GM19372 (cell line): ENCODE results near the gene FGF14.
"Not testable (repeated sequence)": the region's sequence is repeated elsewhere in the genome, so short reads cannot be mapped to it uniquely, and the experiment has no call there.

ENCODE experiments used
- ATAC-seq: cut with Tn5 transposase; IDR thresholded peaks from one replicate; pipeline ENCODE4 v1.9.1; 2021; ENCODE audit warnings: mild to moderate bottlenecking, low read depth, moderate library complexity; ENCODE audit not compliant: unreplicated experiment

The FGF14 gene

GRCh38 chr13:101898676-101899075 is 503.2 kb downstream of the FGF14 start:
- no peak for ATAC-seq

- ATAC-seq: no peak
Observed at GRCh38 chr13:101896541-101896940, 505.3 kb downstream of the FGF14 start.

- ATAC-seq: no peak
Observed at GRCh38 chr13:101893021-101893420, 508.8 kb downstream of the FGF14 start.

- ATAC-seq: no peak
Observed at GRCh38 chr13:101892296-101892695, 509.6 kb downstream of the FGF14 start.

- ATAC-seq: no peak
Observed at GRCh38 chr13:101881593-101881992, 520.3 kb downstream of the FGF14 start.

- ATAC-seq: peak; percentile 49
Observed at GRCh38 chr13:101880581-101880980, 521.3 kb downstream of the FGF14 start.

GRCh38 chr13:101876951-101877350 is 524.9 kb downstream of the FGF14 start:
- no peak for ATAC-seq

- no peak for ATAC-seq
Observed at GRCh38 chr13:101875717-101876393, 526.0 kb downstream of the FGF14 start.

- no peak for ATAC-seq
Observed at GRCh38 chr13:101875091-101875490, 526.8 kb downstream of the FGF14 start.

- ATAC-seq: peak; percentile 94
Observed at GRCh38 chr13:101869553-101869952, 532.3 kb downstream of the FGF14 start.

- ATAC-seq: peak; percentile 8
Observed at GRCh38 chr13:101868585-101869469, 533.0 kb downstream of the FGF14 start.

- no peak for ATAC-seq
Observed at GRCh38 chr13:101866889-101867581, 534.8 kb downstream of the FGF14 start.

- ATAC-seq: no peak
Observed at GRCh38 chr13:101858860-101859259, 543.0 kb downstream of the FGF14 start.

- ATAC-seq: no peak
Observed at GRCh38 chr13:101846701-101847100, 555.1 kb downstream of the FGF14 start.

- ATAC-seq: no peak
Observed at GRCh38 chr13:101846249-101846648, 555.6 kb downstream of the FGF14 start.

GRCh38 chr13:101845245-101846020 is 556.4 kb downstream of the FGF14 start:
- no peak for ATAC-seq

- ATAC-seq: no peak
Observed at GRCh38 chr13:101841698-101842097, 560.1 kb downstream of the FGF14 start.

GRCh38 chr13:101838323-101838722 is 563.5 kb downstream of the FGF14 start:
- no peak for ATAC-seq

- not testable (repeated sequence) for ATAC-seq
Observed at GRCh38 chr13:101837778-101838177, 564.1 kb downstream of the FGF14 start.

- no peak for ATAC-seq
Observed at GRCh38 chr13:101837288-101837687, 564.6 kb downstream of the FGF14 start.
